OCI-LY3 (cell line): ENCODE data around the gene BTBD6.

ENCODE experiments used
- H2AFZ ChIP-seq: fragments of 200-600, 300-600 bp; shearing (Covaris generic); 2 replicates; pipeline ENCODE4 v1.6.0; 2014; ENCODE audit warnings: antibody characterized with exemption, low read depth, low read length
- H3K27ac ChIP-seq: fragments of 200-600, 300-600 bp; sonication (generic); 2 replicates; pipeline ENCODE4 v1.5.1; 2014; ENCODE audit warnings: mild to moderate bottlenecking, low read length, moderate library complexity, mixed read lengths
- H3K27me3 ChIP-seq: fragments of 200-600, 300-600 bp; sonication (generic); 2 replicates; pipeline ENCODE4 v1.6.1; 2014; ENCODE audit warnings: low read depth, low read length, mixed read lengths
- H3K36me3 ChIP-seq: fragments of 200-600, 300-600 bp; sonication (generic); replicated peaks from 2 replicates; pipeline ENCODE3; 2014; ENCODE audit warnings: low read depth, low read length, mixed read lengths
- H3K4me1 ChIP-seq: fragments of 300-600, 200-600 bp; sonication (generic); 2 replicates; pipeline ENCODE4 v1.6.1; 2014; ENCODE audit warnings: low read length, mixed read lengths
- H3K4me2 ChIP-seq: fragments of 200-600, 300-600 bp; sonication (generic); 2 replicates; pipeline ENCODE4 v1.6.1; 2014; ENCODE audit warnings: low read length, mixed read lengths
- H3K4me3 ChIP-seq: fragments of 300-600, 200-600 bp; sonication (generic); 2 replicates; pipeline ENCODE4 v1.5.1; 2014; ENCODE audit warnings: antibody characterized with exemption, mild to moderate bottlenecking, low read length, moderate library complexity
- H3K79me2 ChIP-seq: fragments of 300-600, 200-600 bp; shearing (Covaris generic); 2 replicates; pipeline ENCODE4 v1.6.1; 2014; ENCODE audit warnings: mild to moderate bottlenecking, low read length, mixed read lengths
- H3K9ac ChIP-seq: fragments of 300-600, 200-600 bp; shearing (Covaris generic); 2 replicates; pipeline ENCODE4 v1.6.0; 2014; ENCODE audit warnings: mild to moderate bottlenecking, low read length, moderate library complexity
- H3K9me3 ChIP-seq: fragments of 200-600, 300-600 bp; shearing (Covaris generic); 2 replicates; pipeline ENCODE4 v1.6.1; 2014; ENCODE audit warnings: low read length, mixed read lengths; ENCODE audit not compliant: insufficient read depth
- H4K20me1 ChIP-seq: fragments of 200-600, 300-600 bp; sonication (generic); 2 replicates; pipeline ENCODE4 v1.6.1; 2016; ENCODE audit warnings: low read length, mixed read lengths; ENCODE audit not compliant: insufficient read depth
- EZH2phosphoT487 ChIP-seq: fragments of 200-600 bp; shearing (Covaris generic); IDR thresholded peaks from 2 replicates; pipeline ENCODE4 v1.6.1; 2018; ENCODE audit warnings: antibody characterized with exemption, mixed run types, low read depth
- TF ChIP-seq, protein P1 (sequence below): fragments of 200-600, 300-600 bp; sonication (generic); IDR thresholded peaks from 2 replicates; pipeline ENCODE4 v1.5.1; 2014; ENCODE audit warnings: antibody characterized with exemption, low read length, low read depth

Gene BTBD6

DNA sequence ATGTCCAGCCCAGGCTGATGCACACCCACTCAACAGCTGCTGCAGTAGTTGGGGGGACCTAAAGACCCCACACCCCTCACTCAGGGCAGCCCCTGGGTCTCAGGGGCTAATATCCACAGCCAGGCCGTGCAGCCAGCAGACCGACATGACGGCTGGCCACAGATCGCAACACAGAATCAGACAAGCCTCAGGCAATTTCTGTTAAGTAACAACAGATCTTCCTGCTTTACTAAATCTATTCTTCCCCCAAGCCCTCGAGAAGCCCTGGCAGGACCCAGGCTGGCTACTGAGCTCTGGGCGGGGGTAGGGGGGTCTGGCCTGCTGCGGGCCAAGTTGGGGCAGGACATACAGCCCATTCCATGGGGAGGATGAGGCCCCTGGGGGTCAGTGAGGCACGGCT lies 39.2 kb upstream of the BTBD6 start:
- no peaks in the 10 kb centered on the region for H4K20me1 ChIP-seq
- no peak overlapping the region for H3K27ac ChIP-seq
- H3K36me3 ChIP-seq = no peaks in the 10 kb centered on the region
- no peak for TF ChIP-seq EZH2phosphoT487
- H3K9ac ChIP-seq = no peak overlapping the region
- no peak overlapping the region for H2AFZ ChIP-seq
- no peaks in the 10 kb centered on the region for H3K4me1 ChIP-seq
- no peaks in the 10 kb centered on the region for H3K9me3 ChIP-seq
- peaks cover 3% of the 10 kb centered on the region; the same call in 1 of the 2 replicates for H3K27me3 ChIP-seq
- no peaks in the 10 kb centered on the region for H3K79me2 ChIP-seq
- no peak overlapping the region for H3K4me3 ChIP-seq
- no peak overlapping the region for H3K4me2 ChIP-seq

DNA sequence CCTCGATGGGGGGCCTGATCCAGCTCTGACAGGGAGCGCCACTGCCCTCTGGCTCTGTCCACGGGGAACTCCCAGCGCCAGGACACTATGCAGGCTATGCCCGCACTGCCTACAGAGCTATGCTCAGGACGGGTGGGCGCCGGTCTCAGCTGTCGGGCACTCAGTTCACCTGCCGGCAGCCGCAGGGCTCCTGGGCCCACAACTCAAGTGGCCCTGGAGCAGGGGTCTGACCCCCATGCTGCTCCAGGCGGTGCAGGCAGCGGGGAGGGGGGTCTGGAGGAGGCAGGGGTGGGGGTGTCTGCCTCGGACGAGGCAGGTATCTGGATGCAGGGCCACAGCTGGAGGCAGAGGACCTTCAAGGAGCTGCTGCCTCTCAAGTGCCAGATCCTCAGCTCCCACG lies 38.7 kb upstream of the BTBD6 start:
- TF ChIP-seq, protein P1, sequence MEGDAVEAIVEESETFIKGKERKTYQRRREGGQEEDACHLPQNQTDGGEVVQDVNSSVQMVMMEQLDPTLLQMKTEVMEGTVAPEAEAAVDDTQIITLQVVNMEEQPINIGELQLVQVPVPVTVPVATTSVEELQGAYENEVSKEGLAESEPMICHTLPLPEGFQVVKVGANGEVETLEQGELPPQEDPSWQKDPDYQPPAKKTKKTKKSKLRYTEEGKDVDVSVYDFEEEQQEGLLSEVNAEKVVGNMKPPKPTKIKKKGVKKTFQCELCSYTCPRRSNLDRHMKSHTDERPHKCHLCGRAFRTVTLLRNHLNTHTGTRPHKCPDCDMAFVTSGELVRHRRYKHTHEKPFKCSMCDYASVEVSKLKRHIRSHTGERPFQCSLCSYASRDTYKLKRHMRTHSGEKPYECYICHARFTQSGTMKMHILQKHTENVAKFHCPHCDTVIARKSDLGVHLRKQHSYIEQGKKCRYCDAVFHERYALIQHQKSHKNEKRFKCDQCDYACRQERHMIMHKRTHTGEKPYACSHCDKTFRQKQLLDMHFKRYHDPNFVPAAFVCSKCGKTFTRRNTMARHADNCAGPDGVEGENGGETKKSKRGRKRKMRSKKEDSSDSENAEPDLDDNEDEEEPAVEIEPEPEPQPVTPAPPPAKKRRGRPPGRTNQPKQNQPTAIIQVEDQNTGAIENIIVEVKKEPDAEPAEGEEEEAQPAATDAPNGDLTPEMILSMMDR = no peak
- TF ChIP-seq EZH2phosphoT487 = no peak
- H2AFZ ChIP-seq = no peak overlapping the region
- H3K27ac ChIP-seq = no peak overlapping the region
- no peaks in the 10 kb centered on the region for H3K4me1 ChIP-seq
- H3K27me3 ChIP-seq = peaks cover 3% of the 10 kb centered on the region; the same call in 1 of the 2 replicates
- H3K79me2 ChIP-seq = no peaks in the 10 kb centered on the region
- H3K9ac ChIP-seq = no peak overlapping the region
- no peaks in the 10 kb centered on the region for H4K20me1 ChIP-seq
- H3K4me2 ChIP-seq = no peak overlapping the region
- no peaks in the 10 kb centered on the region for H3K36me3 ChIP-seq
- no peaks in the 10 kb centered on the region for H3K9me3 ChIP-seq
- H3K4me3 ChIP-seq = no peak overlapping the region

DNA sequence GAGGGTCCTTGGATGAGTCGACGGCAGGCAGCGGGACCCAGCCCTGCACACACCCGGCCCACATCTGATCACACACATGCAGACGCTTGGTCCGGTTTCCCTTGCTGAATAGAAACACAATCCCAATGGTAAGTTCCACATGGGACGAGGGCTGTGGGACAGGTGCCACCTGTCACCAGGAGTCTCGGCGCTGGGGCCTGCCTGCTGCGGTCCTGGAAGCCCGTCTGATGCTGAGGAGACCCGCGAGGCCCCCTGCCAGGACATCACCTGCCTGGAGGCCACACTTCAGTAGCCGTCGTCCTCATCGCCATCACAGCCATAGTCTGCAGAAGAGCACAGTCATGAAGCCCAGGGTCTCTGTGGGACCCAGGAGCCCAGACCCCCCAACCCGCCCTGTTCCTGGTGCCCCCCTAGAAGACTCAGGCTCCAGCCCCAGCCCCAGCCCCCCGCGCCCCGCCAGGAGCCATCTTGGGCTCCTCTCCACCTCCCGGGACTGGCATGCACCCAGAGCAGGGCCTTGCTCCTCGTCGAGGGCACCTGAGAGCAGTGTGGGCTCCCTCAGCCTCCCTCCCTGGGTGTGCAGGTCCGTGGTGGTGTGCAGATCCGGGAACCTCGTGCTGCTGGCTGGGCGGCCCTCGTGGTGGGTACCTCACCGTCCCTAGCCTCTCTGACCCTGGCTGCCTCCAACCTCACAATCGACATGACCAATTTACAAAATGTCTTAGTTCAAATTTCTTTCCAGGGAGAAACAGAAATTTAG lies 37.9 kb upstream of the BTBD6 start:
- no peak overlapping the region for H3K9ac ChIP-seq
- 0 out of 2 replicates have a peak, but pooled peaks cover 6% of the 10 kb centered on the region for H4K20me1 ChIP-seq
- H3K79me2 ChIP-seq = no peaks in the 10 kb centered on the region
- H3K36me3 ChIP-seq = no peaks in the 10 kb centered on the region
- no peak overlapping the region for H2AFZ ChIP-seq
- TF ChIP-seq, protein P1 = no peak
- no peak for TF ChIP-seq EZH2phosphoT487
- H3K27ac ChIP-seq = no peak overlapping the region
- no peaks in the 10 kb centered on the region for H3K27me3 ChIP-seq
- no peaks in the 10 kb centered on the region for H3K4me1 ChIP-seq
- H3K4me3 ChIP-seq = no peak overlapping the region
- no peak overlapping the region for H3K4me2 ChIP-seq
- no peaks in the 10 kb centered on the region for H3K9me3 ChIP-seq

DNA sequence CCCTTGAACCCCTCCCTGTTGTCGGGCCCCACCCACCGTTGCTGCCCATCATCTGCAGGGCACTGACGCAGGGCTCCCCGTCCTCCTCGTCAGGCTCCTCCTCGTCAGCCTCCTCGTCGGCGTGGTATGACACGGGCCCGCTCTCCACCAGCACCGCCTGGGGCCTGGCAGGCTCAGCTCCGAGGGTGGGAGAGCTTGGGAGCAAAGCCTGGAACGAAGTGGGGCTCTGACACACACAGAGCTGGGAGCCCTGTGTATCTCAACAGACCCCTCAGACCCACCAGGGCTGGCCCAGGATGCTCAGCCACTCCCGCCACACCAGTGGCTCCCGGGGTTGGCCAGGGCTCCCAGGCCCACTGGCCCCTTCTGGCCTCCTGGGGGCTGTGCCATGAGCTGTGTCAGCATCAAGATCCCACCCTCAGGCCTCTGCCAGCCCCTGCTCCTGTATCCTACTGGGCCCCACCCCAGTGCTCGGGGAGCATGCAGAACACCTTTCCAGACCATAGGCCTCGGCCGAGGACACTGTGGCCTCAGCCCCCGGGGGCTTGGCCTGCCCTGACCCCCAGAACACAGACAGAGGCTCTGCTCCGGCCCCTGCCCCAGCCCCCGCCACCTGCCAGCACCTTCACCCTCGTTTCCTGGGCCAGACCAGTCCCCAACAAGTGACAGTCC lies 37.1 kb upstream of the BTBD6 start:
- H3K9ac ChIP-seq = no peak overlapping the region

More for the DNA sequence above, 37.1 kb upstream of the BTBD6 start:
- Histone ChIP-seq H2AFZ (no peak overlapping the region), H3K4me2 (no peak overlapping the region), H4K20me1 (0 out of 2 replicates have a peak, but pooled peaks cover 6% of the 10 kb centered on the region), H3K27me3 (no peaks in the 10 kb centered on the region), H3K79me2 (no peaks in the 10 kb centered on the region), H3K36me3 (no peaks in the 10 kb centered on the region), H3K27ac (no peak overlapping the region), H3K9me3 (no peaks in the 10 kb centered on the region), H3K4me3 (no peak overlapping the region), H3K4me1 (no peaks in the 10 kb centered on the region)
- TF ChIP-seq, protein P1 = no peak
- TF ChIP-seq EZH2phosphoT487 = no peak
